ENCODE data around the gene GAA.

GRCh38 chr17:80108036-80108971 lies 6.9 kb downstream of the GAA start:
- TF ChIP-seq CREB1 (IDR thresholded peaks at IDR 0.05; ENCODE audit: low read depth), result no peak
- TF ChIP-seq CTCF (IDR thresholded peaks at IDR 0.05 in 2 of 3, conservative IDR thresholded peaks at IDR 0.05 in 1 of 3; ENCODE audit: control insufficient read depth in 2 of 3, extremely low read depth in 1 of 3, insufficient read depth in 1 of 3, low read depth in 3 of 3, low read length in 3 of 3), result no peak
- TF ChIP-seq TAF1 (IDR thresholded peaks at IDR 0.05; ENCODE audit: borderline replicate concordance, low read depth, low read length), result no peak
- no peak for TF ChIP-seq CBFB (IDR thresholded peaks at IDR 0.05; ENCODE audit: low read depth)
- TF ChIP-seq EZH2 (IDR thresholded peaks at IDR 0.05; ENCODE audit: borderline replicate concordance, control insufficient read depth, low read depth, low read length), result no peak
- no peak for TF ChIP-seq SPI1 (IDR thresholded peaks at IDR 0.05; ENCODE audit: borderline replicate concordance, insufficient read depth, low read depth, low read length)
- no peak for TF ChIP-seq FOXM1 (IDR thresholded peaks at IDR 0.05; ENCODE audit: low read depth, low read length)
- no peak for TF ChIP-seq HCFC1 (IDR thresholded peaks at IDR 0.05; ENCODE audit: low read length)
- TF ChIP-seq RAD21 (IDR thresholded peaks at IDR 0.05; ENCODE audit: insufficient read depth, low read depth, low read length), result no peak
- no peak for TF ChIP-seq TCF12 (IDR thresholded peaks at IDR 0.05; ENCODE audit: low read depth, low read length)
- no peak for TF ChIP-seq PRDM15 (CRISPR knock-in tag; IDR thresholded peaks at IDR 0.05)
- TF ChIP-seq EP300 (IDR thresholded peaks at IDR 0.05; ENCODE audit: borderline replicate concordance in 1 of 2, control insufficient read depth in 1 of 2, low read depth in 2 of 2, low read length in 2 of 2), result no peak
- no peak for TF ChIP-seq MYC (IDR thresholded peaks at IDR 0.05; ENCODE audit: insufficient read depth, insufficient read length, insufficient replicate concordance, low read length, severe bottlenecking)

All from GM12878 (cell line).